Measurements from ENCODE around the gene AGAP1. TPM values are rescaled to one million over a fixed set of nuclear protein-coding genes. Genes with fewer than 3 reads are reported as not detected.

Gene AGAP1
- total and polyA plus RNA-seq, 2 donors (not counting 3 experiments of a cell fraction or from before 2014, with no cell fraction given), result 10.2 to 20.9 TPM

DNA sequence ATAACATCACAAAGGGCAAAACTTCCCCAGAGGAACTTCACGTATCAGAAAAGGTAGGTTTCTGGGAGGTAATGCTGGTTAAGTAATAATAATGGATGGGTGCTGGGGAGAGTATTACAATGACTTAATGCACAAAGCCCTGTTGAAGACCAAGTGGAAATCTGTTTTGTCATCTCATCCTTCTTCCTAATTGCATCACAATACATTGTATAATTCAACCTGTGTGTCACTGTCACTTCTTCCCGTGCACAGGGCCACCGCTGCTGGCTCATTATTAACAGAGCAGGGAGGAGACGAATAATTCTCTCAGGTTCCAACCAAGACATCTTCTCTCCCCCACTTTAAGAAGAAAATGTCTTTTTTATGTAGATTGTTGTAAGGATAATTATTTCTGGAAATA is 290.9 kb downstream of the AGAP1 start:
- CTCF ChIA-PET, result interaction anchor here (1.0 kb wide), 1 partner anchor 396 kb away, joined by 3 read pairs; no protein-coding TSS in a partner anchor

DNA sequence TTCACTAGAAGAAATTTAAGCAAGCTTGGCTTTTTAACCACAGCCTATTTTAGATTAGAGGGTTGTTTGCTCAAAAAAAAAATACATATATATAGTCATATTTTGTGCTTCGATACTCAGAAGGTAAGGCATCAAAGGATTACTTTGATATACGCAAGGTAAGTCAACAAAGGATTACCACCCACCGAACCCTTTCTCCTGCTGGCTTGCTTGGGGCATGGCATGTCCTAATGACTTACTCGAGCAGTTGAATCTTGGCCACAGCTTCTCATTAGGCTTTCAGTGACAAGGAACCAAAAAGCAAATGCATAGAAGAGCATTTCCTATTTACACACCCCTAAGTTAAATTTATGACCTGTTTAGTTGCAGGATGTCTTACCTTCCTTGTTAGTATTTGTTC is 295.7 kb downstream of the AGAP1 start:
- ChIA-PET CTCF (interaction anchor here (0.6 to 3.5 kb wide), 5 partner anchors 10 to 520 kb away, joined by 3 to 38 read pairs (median 5); no protein-coding TSS in a partner anchor), POLR2A (no interaction called here)
- TF ChIP-seq POLR2A (IDR thresholded peaks at IDR 0.05; ENCODE audit: low read depth, low read length) (no peak), EZH2 (IDR thresholded peaks at IDR 0.05; ENCODE audit: borderline replicate concordance, low read depth, low read length, severe bottlenecking) (no peak), GATA2 (IDR thresholded peaks at IDR 0.05; ENCODE audit: insufficient read depth, insufficient read length, low read depth, low read length) (no peak)
- TF ChIP-seq, protein P1, sequence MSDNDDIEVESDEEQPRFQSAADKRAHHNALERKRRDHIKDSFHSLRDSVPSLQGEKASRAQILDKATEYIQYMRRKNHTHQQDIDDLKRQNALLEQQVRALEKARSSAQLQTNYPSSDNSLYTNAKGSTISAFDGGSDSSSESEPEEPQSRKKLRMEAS (IDR thresholded peaks at IDR 0.05; ENCODE audit: insufficient read depth, insufficient read length), result no peak
- Histone ChIP-seq H3K4me1 (ENCODE audit: control insufficient read depth, extremely low read depth, insufficient read depth, low read length) (no peaks in the 10 kb centered on the region), H3K4me2 (ENCODE audit: insufficient read depth, low read length) (no peak overlapping the region), H4K20me1 (replicated peaks; ENCODE audit: control insufficient read depth, extremely low read depth, insufficient read depth, low read length) (no peaks in the 10 kb centered on the region), H3K27ac (ENCODE audit: insufficient read depth, low read depth, low read length) (no peak overlapping the region), H3K36me3 (ENCODE audit: control insufficient read depth in 2 of 2, extremely low read depth in 1 of 2, insufficient read depth in 2 of 2, low read length in 2 of 2) (no peaks in the 10 kb centered on the region), H3K27me3 (ENCODE audit: control insufficient read depth in 2 of 2, insufficient read depth in 2 of 2, low read length in 2 of 2) (no peaks in the 10 kb centered on the region), H3K9me3 (replicated peaks; ENCODE audit: control insufficient read depth, insufficient read depth, low read length) (no peaks in the 10 kb centered on the region), H3K4me3 (replicated peaks in 1 of 3; ENCODE audit: insufficient read depth in 1 of 3, low read depth in 1 of 3, low read length in 3 of 3) (no peak overlapping the region), H2AFZ (ENCODE audit: low read depth, low read length) (no peak overlapping the region), H3K9me1 (replicated peaks; ENCODE audit: control insufficient read depth, extremely low read depth, insufficient read depth, low read length) (no peaks in the 10 kb centered on the region), H3K79me2 (ENCODE audit: control insufficient read depth, insufficient read depth, low read length) (no peaks in the 10 kb centered on the region), H3K9ac (replicated peaks; ENCODE audit: extremely low read depth, insufficient read depth, low read length) (no peak overlapping the region)
- intact Hi-C loops (cut with micrococcal nuclease) (no loop called here), dilution Hi-C loops (cut with MboI; ENCODE audit: extremely low pct_ligation_motif_present, low sequenced_read_pairs) (no loop called here)
- BruUV-seq (replicated peaks), result no TSS peak
- no peak for FAIRE-seq
- no peak for DNase-seq (ENCODE audit: low read depth, low spot score)

More for the DNA sequence above, 290.9 kb downstream of the AGAP1 start:
- H3K36me3 ChIP-seq (ENCODE audit: control insufficient read depth in 2 of 2, extremely low read depth in 1 of 2, insufficient read depth in 2 of 2, low read length in 2 of 2), result no peaks in the 10 kb centered on the region
- no peak overlapping the region for H2AFZ ChIP-seq (ENCODE audit: low read depth, low read length)
- FAIRE-seq (no peak), DNase-seq (ENCODE audit: low read depth, low spot score) (no peak)
- intact Hi-C loops (cut with micrococcal nuclease), result no loop called here
- no peaks in the 10 kb centered on the region for H3K9me3 ChIP-seq (replicated peaks; ENCODE audit: control insufficient read depth, insufficient read depth, low read length)
- BruUV-seq (replicated peaks), result no TSS peak
- H3K79me2 ChIP-seq (ENCODE audit: control insufficient read depth, insufficient read depth, low read length), result no peaks in the 10 kb centered on the region
- no peak overlapping the region for H3K4me2 ChIP-seq (ENCODE audit: insufficient read depth, low read length)
- dilution Hi-C loops (cut with MboI; ENCODE audit: extremely low pct_ligation_motif_present, low sequenced_read_pairs), result no loop called here
- H3K4me3 ChIP-seq (replicated peaks in 1 of 3; ENCODE audit: insufficient read depth in 1 of 3, low read depth in 1 of 3, low read length in 3 of 3), result no peak overlapping the region
- no peaks in the 10 kb centered on the region for H3K4me1 ChIP-seq (ENCODE audit: control insufficient read depth, extremely low read depth, insufficient read depth, low read length)
- H4K20me1 ChIP-seq (replicated peaks; ENCODE audit: control insufficient read depth, extremely low read depth, insufficient read depth, low read length), result no peaks in the 10 kb centered on the region
- no peak for TF ChIP-seq MYC (IDR thresholded peaks at IDR 0.05; ENCODE audit: low read depth, low read length)
- TF ChIP-seq FOS (IDR thresholded peaks at IDR 0.05; ENCODE audit: borderline replicate concordance, insufficient read depth, low read length), result no peak
- no peak for TF ChIP-seq POLR2AphosphoS5 (IDR thresholded peaks at IDR 0.05; ENCODE audit: insufficient read depth, low read depth, low read length)
- TF ChIP-seq, protein P2, sequence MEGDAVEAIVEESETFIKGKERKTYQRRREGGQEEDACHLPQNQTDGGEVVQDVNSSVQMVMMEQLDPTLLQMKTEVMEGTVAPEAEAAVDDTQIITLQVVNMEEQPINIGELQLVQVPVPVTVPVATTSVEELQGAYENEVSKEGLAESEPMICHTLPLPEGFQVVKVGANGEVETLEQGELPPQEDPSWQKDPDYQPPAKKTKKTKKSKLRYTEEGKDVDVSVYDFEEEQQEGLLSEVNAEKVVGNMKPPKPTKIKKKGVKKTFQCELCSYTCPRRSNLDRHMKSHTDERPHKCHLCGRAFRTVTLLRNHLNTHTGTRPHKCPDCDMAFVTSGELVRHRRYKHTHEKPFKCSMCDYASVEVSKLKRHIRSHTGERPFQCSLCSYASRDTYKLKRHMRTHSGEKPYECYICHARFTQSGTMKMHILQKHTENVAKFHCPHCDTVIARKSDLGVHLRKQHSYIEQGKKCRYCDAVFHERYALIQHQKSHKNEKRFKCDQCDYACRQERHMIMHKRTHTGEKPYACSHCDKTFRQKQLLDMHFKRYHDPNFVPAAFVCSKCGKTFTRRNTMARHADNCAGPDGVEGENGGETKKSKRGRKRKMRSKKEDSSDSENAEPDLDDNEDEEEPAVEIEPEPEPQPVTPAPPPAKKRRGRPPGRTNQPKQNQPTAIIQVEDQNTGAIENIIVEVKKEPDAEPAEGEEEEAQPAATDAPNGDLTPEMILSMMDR (IDR thresholded peaks at IDR 0.05; ENCODE audit: extremely low read depth in 1 of 2, insufficient read depth in 1 of 2, low read depth in 1 of 2, low read length in 2 of 2), result no peak
- no peak for TF ChIP-seq JUN (IDR thresholded peaks at IDR 0.05; ENCODE audit: borderline replicate concordance, insufficient read depth, insufficient read length, low read depth)
- POLR2A ChIA-PET, result no interaction called here
- H3K27ac ChIP-seq (ENCODE audit: insufficient read depth, low read depth, low read length), result no peak overlapping the region
- no peak overlapping the region for H3K9ac ChIP-seq (replicated peaks; ENCODE audit: extremely low read depth, insufficient read depth, low read length)
- H3K27me3 ChIP-seq (ENCODE audit: control insufficient read depth in 2 of 2, insufficient read depth in 2 of 2, low read length in 2 of 2), result no peaks in the 10 kb centered on the region
- no peaks in the 10 kb centered on the region for H3K9me1 ChIP-seq (replicated peaks; ENCODE audit: control insufficient read depth, extremely low read depth, insufficient read depth, low read length)

Measured in endothelial cell of umbilical vein (primary cell).